ENCODE measurements around the gene C11orf24.
A peak's percentile ranks its signal among the peaks of the same experiment; 100 is the strongest.

- TF ChIP-seq ZNF510 (tag by site-specific recombination; IDR thresholded peaks at IDR 0.05; ENCODE audit: insufficient replicate concordance) (no peak), ZNF658 (tag by site-specific recombination; IDR thresholded peaks at IDR 0.05) (no peak), CTCF (tag by site-specific recombination; IDR thresholded peaks at IDR 0.05) (no peak), ZNF513 (tag by site-specific recombination; IDR thresholded peaks at IDR 0.05) (no peak), ZBTB49 (tag by site-specific recombination; IDR thresholded peaks at IDR 0.05; ENCODE audit: low read depth) (no peak), ZNF777 (tag by site-specific recombination; IDR thresholded peaks at IDR 0.05; ENCODE audit: borderline replicate concordance) (no peak), SETDB1 (IDR thresholded peaks at IDR 0.05; ENCODE audit: insufficient read length, low read length) (no peak), ZNF311 (tag by site-specific recombination; IDR thresholded peaks at IDR 0.05; ENCODE audit: borderline replicate concordance) (no peak), ZNF555 (tag by site-specific recombination; conservative IDR thresholded peaks at IDR 0.05) (no peak), TRIM28 (IDR thresholded peaks at IDR 0.05; ENCODE audit: borderline replicate concordance, low read length) (peak; percentile 38; the same call in 1 of the 2 replicates), ZNF600 (tag by site-specific recombination; IDR thresholded peaks at IDR 0.05) (no peak), WT1 (tag by site-specific recombination; IDR thresholded peaks at IDR 0.05) (peak; percentile 85)
Measured at GRCh38 chr11:68256331-68256741, 15.4 kb downstream of the C11orf24 start.

Data from HEK293 (cell line).